DOHH2 (cell line): Measurements from ENCODE around the gene PRDM16.

Experiments
- CTCF ChIP-seq: fragments of 200-600 bp; sonication (generic); IDR thresholded peaks from one replicate; pipeline ENCODE4 v1.5.1; 2014; ENCODE audit warnings: antibody characterized with exemption, mild to moderate bottlenecking, low read depth, low read length; ENCODE audit not compliant: poor library complexity, severe bottlenecking
- EZH2phosphoT487 ChIP-seq: fragments of 200-600 bp; sonication (generic); IDR thresholded peaks from 2 replicates; pipeline ENCODE4 v1.6.1; 2017; ENCODE audit warnings: borderline replicate concordance, mild to moderate bottlenecking, antibody characterized with exemption, low read length, moderate library complexity, mixed read lengths

GRCh38 chr1:3294450-3294849, 225.4 kb downstream of the PRDM16 start:
- no peak for TF ChIP-seq CTCF
- no peak for TF ChIP-seq EZH2phosphoT487
